Measurements from ENCODE around the gene GRIK3.
A peak's percentile ranks its signal among the peaks of the same experiment; 100 is the strongest.

GRIK3 gene

DNA sequence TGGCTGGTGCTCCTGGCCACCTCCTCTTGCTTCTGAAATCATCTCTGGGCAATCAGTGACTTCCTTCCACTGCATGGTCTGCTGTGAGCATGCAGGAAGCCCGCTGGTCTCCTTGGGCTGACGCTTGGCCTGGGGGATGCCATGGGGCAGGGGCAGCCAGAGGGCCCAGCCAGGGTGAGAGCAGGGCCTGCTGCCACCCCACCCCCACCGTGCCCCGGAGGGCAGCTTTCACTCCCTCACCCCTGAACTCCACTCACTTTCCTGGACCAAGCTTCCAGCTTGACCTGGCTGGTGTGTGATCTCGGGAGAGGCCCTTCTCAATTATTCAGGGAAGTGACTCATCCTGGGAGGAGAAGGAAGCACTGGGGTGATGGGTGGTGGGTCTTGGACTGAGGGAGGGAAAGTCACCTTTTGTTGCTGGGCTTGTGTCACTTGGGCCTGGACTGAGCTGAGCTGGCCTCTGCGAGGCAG, 281.4 kb downstream of the GRIK3 start:
- TF ChIP-seq ZNF274 (IDR thresholded peaks at IDR 0.05; ENCODE audit: low read depth, low read length) (no peak), YY1 (IDR thresholded peaks at IDR 0.05; ENCODE audit: insufficient read depth, insufficient read length) (no peak), SUZ12 (IDR thresholded peaks at IDR 0.05; ENCODE audit: extremely low read depth, insufficient read depth, insufficient read length) (no peak)
- H3K4me1 ChIP-seq (ENCODE audit: insufficient read depth, insufficient read length), result peaks cover 14% of the 10 kb centered on the region
- H3K36me3 ChIP-seq (ENCODE audit: insufficient read depth, insufficient read length, low read length), result no peaks in the 10 kb centered on the region
- no peak overlapping the region for H3K4me3 ChIP-seq (ENCODE audit: insufficient read length, low read depth)
- peaks cover 3% of the 10 kb centered on the region for H3K27me3 ChIP-seq (ENCODE audit: insufficient read depth, insufficient read length)
- no peak for DNase-seq (ENCODE audit: low read depth, low spot score)
- peaks cover under 1% of the 10 kb centered on the region; the same call in 1 of the 2 replicates for H3K9me3 ChIP-seq (ENCODE audit: insufficient read depth, low read length)
- peak overlapping the region; percentile 52 for H3K9ac ChIP-seq (ENCODE audit: insufficient read length, low read depth)

DNA sequence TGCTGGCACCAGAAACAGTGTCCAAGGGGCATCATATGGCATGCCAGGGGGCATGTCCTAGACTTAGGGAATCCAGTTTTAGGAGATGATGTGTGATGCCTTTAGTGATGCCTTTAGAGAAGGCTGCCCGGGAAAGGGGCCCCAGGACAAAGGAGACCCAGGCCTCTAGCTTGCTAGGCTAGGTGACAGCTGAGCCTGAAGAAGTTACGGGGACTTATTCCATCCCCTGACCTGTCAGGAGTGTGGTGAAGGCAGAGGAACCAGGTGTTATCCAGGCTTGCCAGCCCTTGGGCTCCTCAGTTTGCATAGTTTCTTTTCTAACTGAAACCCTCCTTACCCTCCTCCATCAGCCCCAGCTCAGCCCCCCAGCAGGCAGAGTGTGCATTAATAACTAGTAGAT, 281.9 kb downstream of the GRIK3 start:
- Histone ChIP-seq H3K36me3 (ENCODE audit: insufficient read depth, insufficient read length, low read length) (no peaks in the 10 kb centered on the region), H3K4me1 (ENCODE audit: insufficient read depth, insufficient read length) (peaks cover 14% of the 10 kb centered on the region), H3K9me3 (ENCODE audit: insufficient read depth, low read length) (peaks cover 5% of the 10 kb centered on the region; the same call in 1 of the 2 replicates), H3K4me3 (ENCODE audit: insufficient read length, low read depth) (no peak overlapping the region), H3K9ac (ENCODE audit: insufficient read length, low read depth) (no peak overlapping the region), H3K27me3 (ENCODE audit: insufficient read depth, insufficient read length) (peaks cover 3% of the 10 kb centered on the region)
- TF ChIP-seq YY1 (IDR thresholded peaks at IDR 0.05; ENCODE audit: insufficient read depth, insufficient read length) (no peak), ZNF274 (IDR thresholded peaks at IDR 0.05; ENCODE audit: low read depth, low read length) (no peak), SUZ12 (IDR thresholded peaks at IDR 0.05; ENCODE audit: extremely low read depth, insufficient read depth, insufficient read length) (no peak)
- no peak for DNase-seq (ENCODE audit: low read depth, low spot score)

DNA sequence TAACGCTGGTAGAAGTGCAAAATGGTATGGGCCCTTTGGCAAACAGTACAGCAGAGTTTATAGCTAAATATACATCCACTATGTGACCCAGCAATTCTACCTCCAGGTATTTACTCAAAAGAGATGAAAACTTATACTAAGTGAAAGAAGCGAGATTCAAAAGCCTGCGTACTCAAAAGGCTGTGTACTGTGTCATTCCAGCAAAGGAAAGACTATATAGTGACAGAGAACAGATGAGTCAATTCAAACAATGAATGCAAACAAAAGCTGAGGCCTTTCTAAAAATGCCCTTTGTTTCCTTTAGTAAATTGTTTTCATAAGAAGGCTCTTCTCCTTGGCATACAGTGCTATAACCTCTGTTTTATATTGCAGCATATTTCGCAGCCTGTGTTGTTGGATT, 282.8 kb downstream of the GRIK3 start:
- Histone ChIP-seq H3K36me3 (ENCODE audit: insufficient read depth, insufficient read length, low read length) (no peaks in the 10 kb centered on the region), H3K4me1 (ENCODE audit: insufficient read depth, insufficient read length) (peaks cover 14% of the 10 kb centered on the region), H3K9ac (ENCODE audit: insufficient read length, low read depth) (no peak overlapping the region), H3K4me3 (ENCODE audit: insufficient read length, low read depth) (no peak overlapping the region), H3K9me3 (ENCODE audit: insufficient read depth, low read length) (peaks cover 6% of the 10 kb centered on the region; the same call in 1 of the 2 replicates), H3K27me3 (ENCODE audit: insufficient read depth, insufficient read length) (peaks cover 3% of the 10 kb centered on the region)
- DNase-seq (ENCODE audit: low read depth, low spot score), result no peak
- TF ChIP-seq SUZ12 (IDR thresholded peaks at IDR 0.05; ENCODE audit: extremely low read depth, insufficient read depth, insufficient read length) (no peak), YY1 (IDR thresholded peaks at IDR 0.05; ENCODE audit: insufficient read depth, insufficient read length) (no peak), ZNF274 (IDR thresholded peaks at IDR 0.05; ENCODE audit: low read depth, low read length) (no peak)

DNA sequence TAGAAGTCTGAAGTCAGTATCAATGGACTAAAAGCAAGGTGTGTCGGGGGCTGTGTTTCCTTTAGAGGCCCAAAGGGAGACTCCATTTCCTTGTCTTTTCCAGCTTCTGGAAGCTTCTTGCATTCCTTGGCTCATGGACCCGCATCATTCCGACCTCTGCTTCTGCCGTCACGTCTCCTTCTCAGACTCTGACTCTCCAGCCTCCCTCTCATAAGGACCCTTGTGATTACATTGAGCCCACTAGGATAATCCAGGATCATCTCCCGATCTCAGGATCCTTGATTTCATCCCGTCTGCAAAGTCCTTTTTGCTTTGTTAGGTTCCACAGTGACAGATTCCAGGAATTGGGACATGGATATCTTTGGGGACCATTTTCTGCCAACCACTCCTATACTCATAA, 285.8 kb downstream of the GRIK3 start:
- Histone ChIP-seq H3K36me3 (ENCODE audit: insufficient read depth, insufficient read length, low read length) (no peaks in the 10 kb centered on the region), H3K9me3 (ENCODE audit: insufficient read depth, low read length) (peaks cover 6% of the 10 kb centered on the region; the same call in 1 of the 2 replicates), H3K9ac (ENCODE audit: insufficient read length, low read depth) (no peak overlapping the region), H3K4me3 (ENCODE audit: insufficient read length, low read depth) (no peak overlapping the region), H3K4me1 (ENCODE audit: insufficient read depth, insufficient read length) (peaks cover 9% of the 10 kb centered on the region), H3K27me3 (ENCODE audit: insufficient read depth, insufficient read length) (no peaks in the 10 kb centered on the region)
- DNase-seq (ENCODE audit: low read depth, low spot score), result no peak
- no peak for TF ChIP-seq YY1 (IDR thresholded peaks at IDR 0.05; ENCODE audit: insufficient read depth, insufficient read length)
- no peak for TF ChIP-seq SUZ12 (IDR thresholded peaks at IDR 0.05; ENCODE audit: extremely low read depth, insufficient read depth, insufficient read length)
- no peak for TF ChIP-seq ZNF274 (IDR thresholded peaks at IDR 0.05; ENCODE audit: low read depth, low read length)

Measured in NT2/D1 (cell line).